Activated CD8-positive, alpha-beta memory T cell treated with anti-CD3 and anti-CD28 coated beads, Interleukin-2, amount 50 U/mL, for 24 hours (primary cell): ENCODE data around the gene CLIP1.
"Not testable (repeated sequence)": the region's sequence is repeated elsewhere in the genome, so short reads cannot be mapped to it uniquely, and the experiment has no call there.

Experiments
- DNase-seq: peaks from one replicate; pipeline ENCODE4 v3.0.0-alpha.2; 2020; ENCODE audit errors: extremely low read depth

The CLIP1 gene

DNA sequence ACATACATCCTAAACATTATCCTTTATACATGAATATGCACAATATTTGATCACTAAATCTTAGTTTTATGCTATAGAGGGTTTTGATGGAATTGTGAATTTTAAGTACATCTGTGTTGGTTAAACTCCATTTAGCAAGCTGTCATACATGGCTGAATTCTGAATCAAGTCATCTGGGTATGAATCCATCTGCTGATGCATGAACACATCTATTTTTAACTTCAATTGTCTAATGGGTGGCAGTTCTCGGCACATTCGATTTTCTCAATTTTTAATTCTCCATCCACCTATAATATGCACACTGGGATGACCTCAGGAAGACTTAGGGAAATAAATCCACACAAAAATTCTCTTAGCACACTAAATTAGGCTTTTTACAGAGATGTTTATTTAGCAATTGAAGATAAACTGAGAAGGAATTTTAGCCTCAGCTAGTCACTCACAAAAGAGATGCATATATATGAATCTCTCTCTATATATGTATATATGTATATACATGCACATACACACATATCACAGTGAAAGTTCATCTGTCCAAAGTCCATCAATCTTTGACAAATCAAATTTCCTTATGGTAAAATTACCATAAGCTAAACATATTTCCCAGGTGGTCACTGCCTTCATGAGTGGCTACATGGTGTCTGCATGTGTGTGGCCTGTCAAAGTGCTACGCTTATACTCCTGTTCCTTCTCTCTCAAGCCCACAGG is 111.7 kb downstream of the CLIP1 start:
- DNase-seq = no peak

DNA sequence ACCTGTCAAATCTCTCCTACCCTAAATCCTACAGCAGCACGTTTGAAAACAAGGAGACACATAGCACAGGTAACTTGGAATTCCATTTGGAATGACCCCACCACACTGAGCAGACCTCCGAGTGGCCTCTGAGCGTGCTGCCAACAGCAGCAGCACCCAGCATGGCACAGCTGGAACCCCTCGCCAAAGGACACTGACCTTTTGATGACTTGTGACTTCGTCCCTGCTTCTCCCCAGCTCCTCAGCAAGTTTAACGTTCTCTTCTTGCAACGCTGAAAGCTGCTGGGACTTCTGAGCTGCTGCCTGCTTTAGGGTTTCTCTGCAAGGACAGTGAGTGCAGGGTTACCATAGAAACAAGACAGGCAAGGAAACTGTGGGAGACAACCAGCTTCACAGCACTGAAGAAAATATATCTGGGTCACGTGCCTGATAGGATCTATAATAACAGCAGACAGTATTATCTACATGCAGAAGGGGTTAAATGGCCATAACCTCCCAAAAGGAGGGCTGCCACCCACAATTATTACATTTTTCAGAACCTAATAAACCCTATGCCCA is 112.8 kb downstream of the CLIP1 start:
- no peak for DNase-seq

DNA sequence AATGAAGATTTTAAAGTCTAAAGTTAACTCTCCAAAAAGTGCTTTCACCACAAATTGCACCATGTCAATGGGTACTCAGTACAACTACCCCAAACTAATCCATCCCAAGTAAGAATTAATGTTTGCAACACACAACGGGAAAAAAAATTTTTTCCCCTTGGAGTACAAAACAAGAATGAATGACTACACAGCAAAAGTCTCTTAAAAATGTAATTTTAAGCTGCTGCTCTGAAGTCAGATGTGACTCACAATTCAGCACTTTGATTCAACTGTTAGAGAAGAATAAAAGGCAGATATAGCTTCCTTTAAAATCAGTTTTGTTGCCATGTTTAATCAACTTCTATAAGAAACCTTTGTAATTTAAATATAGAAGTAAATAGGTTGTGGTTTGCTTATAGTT is 113.7 kb downstream of the CLIP1 start:
- no peak for DNase-seq

DNA sequence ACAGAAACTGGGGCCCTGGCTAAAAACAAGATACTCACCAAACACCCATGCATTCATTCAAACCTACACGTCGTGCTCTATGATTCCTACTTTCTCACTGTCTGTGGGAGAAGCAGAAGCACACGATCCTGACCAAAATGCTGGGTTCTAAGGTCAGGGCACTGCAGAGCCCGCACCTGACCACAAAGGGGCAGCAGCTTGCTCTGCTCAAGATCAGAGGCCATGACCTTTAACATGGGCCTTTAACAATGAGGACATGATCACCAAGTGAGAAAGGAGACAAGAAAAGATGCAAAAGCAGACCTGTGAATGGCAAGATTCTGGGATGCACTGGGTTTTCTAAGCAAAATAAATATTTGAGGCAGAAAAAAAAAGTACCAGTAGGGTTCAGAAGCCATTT is 116.1 kb downstream of the CLIP1 start:
- DNase-seq = no peak

DNA sequence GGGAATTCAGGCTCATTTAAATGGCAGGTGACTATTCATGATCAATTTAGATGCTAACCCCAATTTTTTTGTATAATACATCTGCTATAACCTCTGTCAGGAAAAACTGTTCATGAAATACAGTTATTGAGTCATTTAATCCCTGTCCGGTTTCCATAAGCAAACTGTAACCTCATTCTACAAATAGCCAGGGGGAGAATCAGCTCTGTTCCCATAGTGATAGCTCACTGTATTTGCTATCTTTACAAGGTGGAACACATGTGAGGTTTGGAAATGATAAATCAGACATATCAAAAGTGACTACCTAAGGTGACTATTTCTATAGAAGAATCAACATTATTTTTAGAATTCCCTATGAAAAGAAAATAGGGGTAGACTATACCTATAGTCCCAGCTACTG is 117.5 kb downstream of the CLIP1 start:
- DNase-seq = no peak

DNA sequence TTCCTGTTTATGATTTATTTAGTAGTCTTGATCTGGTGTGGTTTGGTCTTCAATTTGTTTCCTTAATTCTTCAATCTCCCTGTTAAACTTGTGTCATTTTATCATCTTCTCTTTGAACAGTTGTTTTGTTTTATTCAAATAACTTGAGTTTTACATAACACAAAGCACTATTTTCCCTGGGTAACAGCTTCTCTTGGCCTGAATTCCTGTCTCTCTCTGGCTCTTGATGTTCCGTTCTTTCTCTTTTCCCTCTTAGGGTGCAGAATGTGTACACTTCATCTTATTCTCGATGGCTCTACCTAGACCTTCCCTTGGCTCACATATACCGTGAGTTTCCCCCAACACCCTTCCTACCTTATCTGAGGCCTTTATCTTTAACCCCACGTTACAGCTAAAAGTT is 119.4 kb downstream of the CLIP1 start:
- no peak for DNase-seq

DNA sequence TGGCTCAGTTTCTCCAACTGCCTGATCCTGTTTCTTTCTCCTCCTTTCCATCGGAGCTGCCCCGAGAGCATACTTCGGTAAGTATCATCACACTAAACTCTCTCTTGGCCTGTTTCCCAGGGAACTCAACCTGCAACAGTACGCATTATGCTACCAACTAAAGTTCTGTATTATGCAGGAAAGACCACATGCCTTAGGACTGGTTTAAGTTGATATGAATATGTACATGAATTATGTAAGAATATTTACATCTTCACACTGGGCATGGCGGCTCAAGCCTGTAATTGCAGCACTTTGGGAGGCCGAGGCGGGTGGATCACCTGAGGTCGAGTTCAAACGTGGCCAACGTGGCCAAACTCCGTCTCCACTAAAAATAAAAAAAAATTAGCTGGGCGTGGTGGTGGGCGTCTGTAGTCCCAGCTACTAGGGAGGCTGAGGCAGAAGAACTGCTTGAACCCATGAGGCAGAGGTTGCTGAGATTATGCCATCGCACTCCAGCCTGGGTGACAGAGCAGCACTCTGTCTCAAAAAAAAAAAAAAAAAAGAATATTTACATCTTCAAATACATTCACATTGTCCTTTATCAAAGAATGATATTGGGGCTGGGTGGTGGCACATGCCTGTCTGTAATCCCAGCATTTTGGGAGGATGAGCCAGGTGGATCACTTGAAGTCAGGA is 124.3 kb downstream of the CLIP1 start:
- DNase-seq = no peak

DNA sequence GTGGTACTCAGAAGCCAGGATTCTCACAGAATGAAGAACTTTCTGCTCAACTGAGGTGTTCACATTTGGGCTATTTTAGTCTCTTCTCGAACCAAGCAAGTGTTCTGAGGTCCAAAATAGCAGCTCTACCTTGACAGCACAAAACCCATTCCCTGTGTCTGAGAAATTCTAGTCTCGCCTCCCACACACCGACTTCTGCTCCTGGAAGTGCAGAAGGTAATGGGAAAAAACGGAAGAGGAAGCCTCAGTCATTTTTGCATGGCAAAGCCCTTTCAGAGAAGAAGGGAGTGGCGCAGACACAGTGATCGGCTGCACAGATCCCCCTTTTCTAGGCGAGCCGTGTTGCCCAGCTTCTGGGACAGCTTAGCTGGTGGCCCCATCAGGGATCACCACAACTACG is 125.0 kb downstream of the CLIP1 start:
- DNase-seq = no peak

DNA sequence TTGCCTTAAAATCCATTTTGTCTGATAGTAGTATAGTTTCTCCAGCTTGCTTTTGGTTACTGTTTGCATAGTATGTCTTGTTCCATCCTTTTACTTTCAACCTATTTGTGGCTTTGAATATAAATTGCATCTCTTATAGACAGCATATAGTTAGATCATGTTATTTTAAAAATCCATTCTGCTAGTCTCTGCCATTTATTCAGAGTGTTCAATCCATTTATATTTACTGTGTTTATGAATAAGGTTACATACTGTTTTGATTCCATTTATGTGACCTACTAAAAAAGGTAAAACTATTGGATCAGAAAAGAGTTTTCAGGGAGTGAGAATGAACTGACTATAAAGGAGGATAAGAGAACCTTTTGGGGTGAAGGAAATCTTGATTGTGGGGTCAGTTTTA is 126.6 kb downstream of the CLIP1 start:
- DNase-seq = no peak

DNA sequence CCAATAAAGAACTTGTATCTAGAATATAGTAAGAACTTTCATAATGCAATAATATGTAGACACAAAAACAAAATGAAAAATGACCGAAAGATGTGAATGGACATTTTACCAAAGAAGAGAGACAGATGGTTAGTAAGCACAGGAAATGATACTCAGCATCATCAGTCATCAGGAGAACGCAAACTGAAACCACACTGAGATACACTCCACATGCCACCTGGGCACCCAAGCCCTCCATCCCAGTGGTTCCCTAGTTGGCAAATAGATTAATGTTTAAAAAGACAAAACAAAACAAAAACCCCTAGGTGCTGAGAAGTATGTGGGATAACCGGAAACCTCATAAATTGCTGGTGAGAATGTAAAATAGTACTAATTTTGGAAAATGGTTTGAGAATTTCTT is 129.4 kb downstream of the CLIP1 start:
- DNase-seq = no peak

DNA sequence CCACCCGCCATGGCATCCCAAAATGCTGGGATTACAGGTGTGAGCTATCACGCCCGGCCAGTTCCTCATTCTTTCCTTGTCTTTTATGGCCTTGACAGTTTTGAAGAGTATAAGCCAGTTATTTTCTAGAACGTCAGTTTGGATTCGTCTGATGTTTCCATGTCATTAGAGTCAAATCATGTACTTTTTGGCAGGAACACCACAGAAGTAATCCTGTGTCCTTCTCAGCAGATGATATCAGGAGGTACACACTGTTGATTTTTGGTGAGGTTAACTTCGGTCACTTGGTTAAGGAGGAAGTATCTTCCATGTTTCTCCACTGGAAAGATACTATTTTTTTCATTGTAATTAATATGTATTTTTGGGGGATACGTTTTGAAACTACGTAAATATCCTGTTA is 131.0 kb downstream of the CLIP1 start:
- no peak for DNase-seq

DNA sequence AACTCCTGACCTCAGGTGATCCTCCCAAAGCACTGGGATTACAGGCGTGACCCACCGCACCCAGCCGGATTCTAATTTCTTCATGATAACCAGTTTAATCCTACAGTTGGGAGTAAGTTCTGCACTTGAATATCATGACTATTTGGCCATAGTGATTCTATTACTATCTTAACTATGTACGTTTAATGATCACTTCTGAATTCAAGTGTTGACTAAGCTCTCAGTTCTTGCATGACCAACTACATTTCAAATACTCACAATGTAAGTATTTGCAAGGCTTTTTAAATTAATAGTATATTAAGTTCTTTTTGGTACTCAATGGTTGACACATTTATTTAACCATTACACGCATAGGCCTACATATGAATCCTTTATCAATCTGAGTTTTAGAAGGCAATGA is 138.8 kb downstream of the CLIP1 start:
- DNase-seq = no peak

DNA sequence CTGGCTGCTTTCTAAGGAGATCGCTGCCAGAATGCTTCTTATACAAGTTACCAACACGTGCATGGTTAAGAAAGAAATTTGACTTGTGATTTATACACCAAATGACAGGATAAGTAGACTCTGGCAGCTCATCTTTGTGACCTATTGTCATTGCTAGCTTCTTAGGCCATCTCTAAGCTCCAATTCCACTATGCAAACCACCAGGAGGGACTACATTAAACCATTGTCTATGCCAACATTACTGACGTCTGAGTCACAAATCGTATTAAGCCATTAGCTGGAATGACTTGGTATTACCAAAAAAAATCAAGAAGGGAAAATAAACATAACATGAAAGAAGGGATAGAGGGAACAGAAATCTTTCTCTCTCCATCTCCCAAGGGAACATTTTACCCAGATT is 140.4 kb downstream of the CLIP1 start:
- no peak for DNase-seq

DNA sequence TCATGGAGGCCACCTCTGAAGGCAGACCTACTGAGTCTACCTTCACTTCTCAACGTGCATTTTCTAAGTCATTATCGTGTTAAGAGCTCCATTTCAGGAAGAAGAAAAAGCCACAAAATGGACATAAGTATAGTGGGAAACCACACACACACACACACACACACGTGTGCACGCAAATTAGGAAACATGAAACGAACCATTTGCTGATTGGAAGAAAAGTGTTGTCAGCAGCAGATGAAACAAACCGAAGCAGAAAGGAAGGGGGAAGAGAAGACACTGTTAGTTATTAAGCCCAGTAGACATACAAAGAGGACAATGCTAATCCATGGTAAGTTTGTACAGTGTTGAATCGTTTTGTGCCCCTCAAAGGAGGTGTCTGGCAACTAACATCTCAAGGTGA is 146.2 kb downstream of the CLIP1 start:
- DNase-seq = no peak

DNA sequence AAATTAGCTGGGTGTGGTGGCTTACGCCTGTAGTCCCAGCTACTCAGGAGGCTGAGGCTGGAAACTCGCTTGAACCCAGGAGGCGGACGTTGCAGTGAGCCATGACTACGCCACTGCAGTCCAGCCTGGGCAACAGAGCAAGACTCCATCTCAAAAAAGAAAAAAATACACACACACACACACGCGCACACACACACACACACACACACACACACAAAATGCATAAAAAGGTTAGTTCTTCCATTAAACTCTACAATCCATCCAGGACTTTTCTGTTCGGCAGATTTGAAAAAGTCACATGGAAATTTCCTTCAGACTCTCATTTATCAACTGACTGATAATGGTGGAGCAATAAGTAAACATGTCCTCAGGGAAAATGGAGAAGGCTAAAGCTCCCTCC is 147.0 kb downstream of the CLIP1 start:
- DNase-seq = no peak

DNA sequence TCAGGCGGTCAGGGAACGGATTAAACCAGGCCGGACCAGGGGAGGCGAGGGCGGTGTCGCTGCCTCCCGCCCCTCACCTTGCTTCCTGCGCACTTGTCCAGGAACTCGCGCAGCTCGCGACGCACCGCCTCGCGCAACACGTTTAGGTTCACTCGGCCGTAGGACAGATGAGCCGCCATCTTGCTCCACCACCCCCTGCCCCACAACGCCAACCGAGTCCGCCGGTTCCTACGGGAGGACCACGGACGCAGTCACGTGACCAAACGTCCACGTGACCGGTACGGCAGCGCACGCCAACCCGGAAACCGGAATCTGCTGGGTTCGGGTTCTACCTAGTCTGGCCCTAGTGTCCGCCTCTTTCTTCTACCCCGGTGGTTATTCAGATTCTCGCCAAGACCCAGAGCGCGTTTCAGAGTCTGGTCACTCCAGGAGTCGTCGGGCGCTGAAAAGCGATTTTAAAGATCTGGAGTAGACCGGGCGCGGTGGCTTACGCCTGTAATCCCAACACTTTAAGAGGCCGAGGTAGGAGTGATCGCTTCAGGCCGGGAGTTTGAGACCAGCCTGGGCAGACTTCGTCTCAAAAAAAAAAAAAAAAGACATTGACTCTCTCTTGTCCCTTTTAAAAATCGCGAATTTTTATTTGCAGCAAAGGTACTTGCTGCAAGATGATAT is 156.1 kb downstream of the CLIP1 start, which contains the start of gene VPS33A:
TSS of gene VPS33A (minus strand) at position 265 of the 672 bp plus-strand sequence. CDS start at position 179, 86 bp downstream.
- DNase-seq = peak; percentile 86

DNA sequence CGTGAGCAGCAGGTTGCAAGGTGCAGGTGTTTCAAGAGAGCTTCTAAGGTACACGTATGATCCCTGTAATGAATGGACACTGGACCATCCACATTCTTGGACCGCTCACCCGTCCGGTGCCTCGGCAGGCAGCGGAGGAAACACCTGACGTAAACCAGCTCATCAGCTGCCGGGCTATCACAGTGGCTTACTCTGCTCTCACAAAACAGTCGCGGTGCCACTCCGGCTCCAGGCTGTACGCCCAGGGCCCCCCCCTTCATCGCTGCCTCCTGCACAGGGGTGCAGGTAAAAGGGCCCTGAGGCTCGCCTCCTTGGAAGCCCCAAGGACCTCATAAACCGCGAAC is 156.6 kb downstream of the CLIP1 start:
- DNase-seq = no peak

DNA sequence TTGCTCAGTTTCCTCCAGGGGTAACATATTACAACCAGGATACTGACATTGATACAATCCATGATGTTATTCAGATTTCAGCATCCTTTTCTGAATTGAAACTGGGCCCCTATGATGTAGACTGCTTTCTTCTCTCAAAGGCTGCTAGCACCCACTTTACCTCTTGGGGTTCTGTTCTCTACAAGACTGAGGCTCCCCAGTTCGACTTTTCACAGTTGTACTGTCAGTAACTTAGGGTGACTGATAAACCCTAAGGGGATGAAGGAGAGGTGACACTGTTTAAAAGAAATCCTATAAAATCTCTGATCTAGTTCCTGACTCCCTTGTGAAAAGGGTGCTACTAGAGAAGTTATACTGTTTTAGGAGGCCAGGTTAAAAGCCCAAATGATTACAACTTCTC is 157.0 kb downstream of the CLIP1 start:
- DNase-seq = no peak

DNA sequence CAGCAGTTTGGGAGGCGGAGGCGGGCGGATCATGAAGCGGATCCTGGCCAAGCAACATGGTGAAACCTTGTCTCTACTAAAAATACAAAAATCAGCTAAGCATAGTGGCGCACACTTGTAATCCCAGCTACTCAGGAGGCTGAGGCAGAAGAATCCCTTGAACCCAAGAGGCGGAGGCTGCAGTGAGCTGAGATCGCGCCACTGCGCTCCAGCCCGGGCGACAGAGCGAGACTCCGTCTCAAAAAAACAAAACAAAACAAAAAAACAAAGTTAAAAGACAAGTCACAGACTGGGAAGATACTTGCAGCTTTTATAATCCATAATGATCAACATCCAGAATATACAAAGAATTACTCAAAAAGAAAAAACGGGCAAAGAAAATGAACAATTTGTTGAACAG is 161.7 kb downstream of the CLIP1 start:
- not testable (repeated sequence) for DNase-seq

DNA sequence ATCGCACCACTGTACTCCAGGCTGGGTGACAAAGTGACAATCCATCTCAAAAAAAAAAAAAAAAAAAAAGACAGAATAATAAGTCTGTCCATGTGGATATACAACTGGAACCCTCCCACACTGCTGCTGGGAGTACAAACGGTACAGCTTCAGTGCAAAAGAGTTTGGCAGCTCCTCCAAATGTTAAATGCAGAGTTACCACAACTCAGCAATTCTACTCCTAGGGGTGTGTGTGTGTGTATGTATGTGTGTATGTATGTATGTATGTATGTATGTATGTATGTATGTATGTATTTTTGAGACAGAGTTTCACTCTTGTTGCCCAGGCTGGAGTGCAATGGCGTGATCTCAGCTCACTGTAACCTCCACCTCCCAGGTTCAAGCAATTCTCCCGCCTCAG is 163.5 kb downstream of the CLIP1 start:
- not testable (repeated sequence) for DNase-seq

DNA sequence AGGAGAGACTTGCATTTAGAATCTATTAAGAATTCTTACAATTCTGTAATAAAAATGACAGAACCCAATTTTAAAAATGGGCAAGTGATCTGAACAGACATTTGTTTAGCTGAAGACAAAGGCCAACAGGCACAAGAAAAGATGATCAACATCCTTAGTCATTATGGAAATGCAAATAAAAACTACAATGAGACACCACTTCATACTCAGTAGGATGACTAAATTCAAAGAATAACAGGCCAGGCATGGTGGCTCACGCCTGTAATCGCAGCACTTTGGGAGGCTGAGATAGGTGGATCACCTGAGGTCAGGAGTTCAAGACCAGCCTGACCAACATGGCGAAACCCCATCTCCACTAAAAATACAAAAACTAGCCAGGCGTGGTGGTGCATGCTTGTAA is 164.0 kb downstream of the CLIP1 start:
- DNase-seq = not testable (repeated sequence)

DNA sequence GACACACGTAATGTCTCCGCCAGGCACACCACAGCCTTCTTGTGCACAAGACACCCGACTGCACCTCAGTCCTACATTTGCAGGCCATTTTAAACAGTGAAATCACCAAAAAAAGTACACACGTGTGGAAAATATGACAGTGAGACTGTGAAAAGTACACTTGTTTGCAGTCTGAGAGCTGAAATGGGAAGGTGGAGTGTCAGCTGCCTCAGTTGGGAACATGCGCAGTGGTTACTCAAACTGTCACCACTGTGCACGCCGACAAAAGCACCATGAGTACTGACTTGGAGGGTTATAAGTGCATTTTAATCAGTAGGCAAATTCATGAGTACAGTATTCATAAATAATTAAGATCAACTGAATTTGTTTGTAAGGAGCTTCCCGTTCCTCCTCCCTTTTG is 171.9 kb downstream of the CLIP1 start:
- DNase-seq = no peak

DNA sequence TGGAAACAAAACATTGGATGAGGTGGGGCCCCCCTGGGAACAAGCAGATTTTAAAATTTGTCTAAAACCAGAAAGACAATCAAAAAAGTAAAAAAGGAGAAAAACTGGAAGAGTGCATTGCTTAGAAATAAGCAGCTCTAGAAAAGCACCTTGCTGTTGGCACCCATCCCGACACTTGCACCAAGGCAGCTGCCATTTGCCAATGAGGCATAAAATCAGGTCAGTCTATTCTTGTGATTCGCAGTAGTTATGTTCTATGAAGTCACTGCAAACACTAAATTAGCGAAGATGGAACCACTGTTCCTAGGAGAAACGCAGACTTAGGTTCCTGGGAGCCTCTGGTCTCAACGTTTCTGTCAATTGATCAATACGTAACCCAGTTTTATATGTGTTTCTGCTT is 172.4 kb downstream of the CLIP1 start:
- no peak for DNase-seq
